Measurements from ENCODE around the gene CPSF4L. TPM values are rescaled to one million over a fixed set of nuclear protein-coding genes. Genes with fewer than 3 reads are reported as not detected.

The CPSF4L gene
- total RNA-seq, 1 donor from 2014 or later = not detected

Other genes with a start within 250 kb of the CPSF4L start
- 20.2 and 25.2 TPM in 2 replicates for gene SLC39A11, start 169.2 kb downstream of the CPSF4L start, total RNA-seq
- gene SSTR2, start 96.9 kb downstream of the CPSF4L start, total RNA-seq = 0.91 and 0.97 TPM in 2 replicates
- gene COG1, start 68.8 kb downstream of the CPSF4L start, total RNA-seq = 31.4 and 31.5 TPM in 2 replicates
- gene CDC42EP4, start 50.1 kb upstream of the CPSF4L start, total RNA-seq = 1.6 and 2.8 TPM in 2 replicates

Data from activated T-helper 2 cell treated with anti-CD3 and anti-CD28 coated beads, Interferon-gamma antibody, Interleukin-2, Interleukin-4, amounts not matched to agents 10 μg/mL and 5 μg/mL and 100 μg/mL, durations not matched to agents 14 hours and 24 hours and 36 hours (primary cell).